Measurements from ENCODE around the gene HECW1.
A peak's percentile ranks its signal among the peaks of the same experiment; 100 is the strongest.

HECW1 gene

DNA sequence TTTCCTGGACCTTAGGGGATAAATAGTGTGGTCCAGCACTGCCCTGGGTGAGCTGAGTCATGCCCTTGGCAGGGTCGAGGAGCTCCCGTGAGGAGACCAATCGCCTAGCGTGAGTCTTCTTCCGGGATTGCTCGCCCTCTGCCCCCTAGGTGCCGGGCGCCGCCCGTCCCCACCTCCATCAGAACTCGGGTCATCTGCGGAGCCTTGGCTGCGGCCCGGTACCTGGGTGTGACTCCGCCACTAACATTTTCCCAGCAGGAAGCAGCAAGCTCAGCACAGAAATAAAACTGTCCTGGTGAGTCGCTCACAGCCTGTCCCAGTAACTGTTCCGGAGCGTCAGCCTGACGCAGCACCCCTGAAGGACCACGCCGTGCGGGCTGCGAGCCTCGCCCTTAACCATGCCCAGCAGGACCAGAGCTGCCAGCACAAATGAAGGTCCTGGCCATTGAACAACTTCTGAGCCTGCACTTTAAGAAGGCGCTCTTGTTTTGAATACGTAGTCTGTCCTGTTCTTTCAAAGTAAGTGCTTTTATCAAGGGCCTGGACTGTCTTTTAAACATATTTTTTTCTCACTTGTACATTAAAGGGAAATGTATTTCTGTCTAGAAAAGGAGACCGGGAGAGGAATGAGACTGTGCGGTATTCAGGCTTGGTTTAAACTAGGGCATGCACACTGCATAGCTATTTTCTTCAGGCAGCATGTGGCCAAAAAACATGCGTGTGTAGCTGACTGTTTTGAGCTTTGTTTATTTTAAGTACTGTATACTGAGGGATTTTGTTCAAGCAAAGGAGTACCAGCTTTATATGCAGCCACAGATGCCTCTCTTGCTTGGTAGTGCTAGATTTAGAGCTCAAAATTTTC, 136.7 kb downstream of the HECW1 start:
- peak; percentile 65 for DNase-seq (ENCODE audit: low read depth)
- TF ChIP-seq, protein P1, sequence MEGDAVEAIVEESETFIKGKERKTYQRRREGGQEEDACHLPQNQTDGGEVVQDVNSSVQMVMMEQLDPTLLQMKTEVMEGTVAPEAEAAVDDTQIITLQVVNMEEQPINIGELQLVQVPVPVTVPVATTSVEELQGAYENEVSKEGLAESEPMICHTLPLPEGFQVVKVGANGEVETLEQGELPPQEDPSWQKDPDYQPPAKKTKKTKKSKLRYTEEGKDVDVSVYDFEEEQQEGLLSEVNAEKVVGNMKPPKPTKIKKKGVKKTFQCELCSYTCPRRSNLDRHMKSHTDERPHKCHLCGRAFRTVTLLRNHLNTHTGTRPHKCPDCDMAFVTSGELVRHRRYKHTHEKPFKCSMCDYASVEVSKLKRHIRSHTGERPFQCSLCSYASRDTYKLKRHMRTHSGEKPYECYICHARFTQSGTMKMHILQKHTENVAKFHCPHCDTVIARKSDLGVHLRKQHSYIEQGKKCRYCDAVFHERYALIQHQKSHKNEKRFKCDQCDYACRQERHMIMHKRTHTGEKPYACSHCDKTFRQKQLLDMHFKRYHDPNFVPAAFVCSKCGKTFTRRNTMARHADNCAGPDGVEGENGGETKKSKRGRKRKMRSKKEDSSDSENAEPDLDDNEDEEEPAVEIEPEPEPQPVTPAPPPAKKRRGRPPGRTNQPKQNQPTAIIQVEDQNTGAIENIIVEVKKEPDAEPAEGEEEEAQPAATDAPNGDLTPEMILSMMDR (conservative IDR thresholded peaks at IDR 0.05; ENCODE audit: low read length), result no peak
- peak overlapping the region; percentile 67 for H3K4me3 ChIP-seq (ENCODE audit: low read length)

- DNase-seq (ENCODE audit: low read depth), result peak; percentile 34
- H3K4me3 ChIP-seq (ENCODE audit: low read length), result peak overlapping the region; percentile 67
- TF ChIP-seq, protein P1 (conservative IDR thresholded peaks at IDR 0.05; ENCODE audit: low read length), result no peak
Measured at GRCh38 chr7:43249823-43250145, 137.3 kb downstream of the HECW1 start.

DNA sequence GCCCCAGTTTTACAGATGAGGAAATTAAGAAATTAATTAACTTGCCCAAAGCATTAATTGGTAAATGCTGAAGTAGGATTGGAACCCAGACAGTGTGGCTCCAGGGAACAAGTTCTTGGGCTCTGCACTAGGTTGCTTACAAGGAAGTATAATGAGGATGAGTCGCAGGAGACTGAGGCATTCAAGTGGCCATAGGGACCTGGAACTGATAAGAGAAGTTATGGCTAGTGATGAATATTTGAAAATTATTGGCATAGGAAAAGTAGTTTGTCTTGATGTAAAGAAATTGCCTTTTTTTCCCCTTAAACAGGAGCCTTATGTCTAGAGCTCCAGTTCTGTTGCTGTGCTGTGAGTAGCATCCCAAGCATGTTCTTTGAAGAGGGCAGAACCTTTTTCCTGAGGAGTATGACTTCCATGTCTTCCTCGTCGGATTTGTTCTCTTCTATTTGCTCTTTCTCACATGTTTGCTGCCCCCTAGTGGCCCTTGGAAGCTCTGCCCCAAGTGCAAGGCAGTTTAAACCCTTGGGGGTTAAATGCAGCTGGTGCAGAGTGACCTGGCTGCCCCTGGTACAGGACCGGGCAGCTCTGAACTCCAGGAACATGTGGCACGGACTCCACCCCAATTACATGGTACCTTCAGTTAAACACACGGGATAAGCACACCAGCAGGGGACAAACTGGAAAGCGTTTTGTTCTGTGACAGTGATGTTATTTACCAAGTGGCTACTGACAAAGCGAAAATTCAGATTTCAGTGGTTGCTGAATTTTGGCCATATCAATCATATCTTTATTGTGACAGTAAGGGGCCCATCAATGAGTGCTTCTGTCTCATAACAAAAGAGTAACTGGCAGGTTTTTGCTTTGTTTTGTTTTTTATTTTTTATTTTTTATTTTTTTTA, 148.8 kb downstream of the HECW1 start:
- TF ChIP-seq, protein P1 (conservative IDR thresholded peaks at IDR 0.05; ENCODE audit: low read length), result peak; percentile 93
- H3K4me3 ChIP-seq (ENCODE audit: low read length), result no peak overlapping the region
- peak; percentile 89 for DNase-seq (ENCODE audit: low read depth)

DNA sequence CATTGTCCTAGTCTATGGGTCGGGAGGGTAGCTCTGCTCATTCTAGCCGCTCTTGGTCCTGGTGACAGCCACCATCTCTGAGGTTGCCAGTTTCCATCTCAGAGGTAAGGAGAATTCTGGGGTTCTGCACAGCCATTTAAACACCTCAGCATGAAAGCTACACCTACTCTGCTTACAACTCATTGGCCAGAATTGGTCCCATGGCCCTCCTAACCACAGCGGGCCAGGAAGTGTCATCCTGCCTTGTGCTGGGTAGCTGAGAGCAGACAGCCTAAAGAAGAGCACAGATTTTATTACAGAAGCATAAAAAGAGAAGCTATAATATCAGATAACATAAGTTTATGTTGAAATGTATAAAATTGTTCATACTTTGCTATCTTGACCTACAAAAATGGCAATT, 152.7 kb downstream of the HECW1 start:
- no peak for DNase-seq (ENCODE audit: low read depth)
- no peak overlapping the region for H3K4me3 ChIP-seq (ENCODE audit: low read length)
- TF ChIP-seq, protein P1 (conservative IDR thresholded peaks at IDR 0.05; ENCODE audit: low read length), result no peak

DNA sequence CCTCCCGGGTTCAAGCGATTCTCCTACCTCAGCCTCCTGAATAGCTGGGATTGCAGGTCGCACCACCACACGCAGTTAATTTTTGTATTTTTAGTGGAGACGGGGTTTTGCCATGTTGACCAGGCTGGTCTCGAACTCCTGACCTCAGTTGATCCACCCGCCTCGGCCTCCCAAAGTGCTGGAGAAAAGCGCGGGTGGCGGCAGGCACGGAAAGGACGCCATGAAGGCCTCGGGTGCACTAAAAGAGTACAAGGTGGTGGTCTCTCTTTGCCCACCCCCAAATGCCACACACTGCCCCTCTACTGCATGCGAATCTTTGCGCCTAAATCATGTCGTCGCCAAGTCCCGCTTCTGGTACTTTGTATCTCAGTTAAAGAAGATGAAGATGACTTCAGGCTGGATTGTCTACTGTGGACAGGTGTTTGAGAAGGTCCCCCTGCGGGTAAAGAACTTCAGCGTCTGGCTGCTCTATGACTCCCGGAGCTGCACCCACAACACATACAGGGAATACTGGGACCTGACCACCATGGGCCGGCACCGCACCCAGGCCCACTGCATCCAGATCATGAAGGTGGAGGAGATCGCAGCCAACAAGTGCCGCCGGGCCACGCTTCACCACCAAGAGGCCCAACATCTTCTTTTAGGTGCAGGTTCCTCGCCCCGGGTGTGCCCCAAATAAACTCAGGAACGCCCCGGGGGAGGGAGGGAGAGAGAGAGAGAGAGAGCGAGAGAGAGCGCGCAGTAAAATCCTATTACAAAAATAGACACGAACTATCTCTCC, 161.7 kb downstream of the HECW1 start:
- TF ChIP-seq, protein P1 (conservative IDR thresholded peaks at IDR 0.05; ENCODE audit: low read length), result no peak

DNA sequence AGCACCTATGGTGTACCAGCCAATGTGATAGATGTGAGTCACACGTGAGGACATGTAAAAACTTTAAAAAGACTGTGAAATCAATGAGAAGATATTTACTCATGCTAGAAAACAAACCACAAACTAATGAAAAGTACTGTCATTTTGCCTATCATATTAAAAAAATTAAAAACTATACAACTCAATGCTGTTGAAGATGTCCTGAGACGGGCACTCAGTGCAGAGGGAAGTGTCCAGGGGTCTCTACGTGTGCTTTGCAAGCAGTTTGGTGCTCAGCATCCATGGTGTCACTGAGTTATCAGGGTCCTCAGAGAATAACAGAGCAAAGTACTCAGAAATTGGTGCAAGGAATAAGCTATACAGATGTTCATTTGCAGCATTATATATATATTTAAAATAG, 162.3 kb downstream of the HECW1 start:
- TF ChIP-seq, protein P1 (conservative IDR thresholded peaks at IDR 0.05; ENCODE audit: low read length), result no peak
- H3K4me3 ChIP-seq (ENCODE audit: low read length), result no peak overlapping the region
- DNase-seq (ENCODE audit: low read depth), result no peak

More for the DNA sequence above, 161.7 kb downstream of the HECW1 start:
- no peak overlapping the region for H3K4me3 ChIP-seq (ENCODE audit: low read length)
- DNase-seq (ENCODE audit: low read depth), result no peak

Measured in AG10803 (cell line).